ENCODE results near the gene OTOF. TPM values are rescaled to one million over a fixed set of nuclear protein-coding genes. Genes with fewer than 3 reads are reported as not detected.

The OTOF gene
- total and polyA plus RNA-seq, 8 donors: 0.07 to 0.26 (median 0.12) TPM; not detected in 1

DNA sequence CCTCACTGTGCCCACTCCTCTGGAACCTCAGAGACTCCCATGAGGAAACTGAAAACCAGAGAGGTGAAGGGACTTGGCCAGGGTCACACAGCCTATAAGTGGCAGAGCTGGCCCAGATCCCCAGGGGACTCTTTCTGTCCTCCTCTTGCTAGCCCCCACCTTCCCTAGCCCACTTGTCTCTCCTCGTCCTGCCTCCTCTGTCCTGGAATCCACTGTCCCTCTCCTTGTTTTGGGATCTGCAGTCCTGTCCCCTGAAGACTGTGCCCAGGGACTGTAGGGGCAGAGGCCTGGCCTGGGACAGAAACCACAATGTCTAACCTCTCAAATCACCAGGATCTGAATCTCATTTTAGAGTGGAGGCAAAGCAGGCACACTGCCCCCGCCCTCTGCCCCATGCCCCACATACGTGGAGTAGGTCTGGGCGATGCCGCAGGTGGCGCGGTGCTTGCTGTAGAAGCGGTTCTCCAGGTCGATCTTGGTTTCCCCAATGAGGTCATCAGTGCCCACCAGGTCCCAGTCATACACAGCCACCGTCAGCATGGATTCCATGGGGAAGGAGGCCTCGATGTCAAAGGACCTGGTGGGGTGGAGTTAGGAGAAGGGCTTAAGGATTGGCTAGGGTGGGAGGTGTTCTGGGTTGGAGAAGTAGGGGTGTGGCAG, 12.5 kb downstream of the OTOF start:
- no peak overlapping the region for H3K4me3 ChIP-seq
- no peaks in the 10 kb centered on the region for H3K9me3 ChIP-seq
- 88 to 91% methylated on average over 11 of the region's 11 CpGs for WGBS, 2 donors
- no peak for ATAC-seq
- H3K36me3 ChIP-seq: no peaks in the 10 kb centered on the region
- DNase-seq: peak in 1 of 6 donors; percentile 30
- intact Hi-C loops (cut with DNase I): no loop called here
- no peak overlapping the region for H3K27ac ChIP-seq
- no peaks in the 10 kb centered on the region for H3K4me1 ChIP-seq
- TF ChIP-seq, protein P1, sequence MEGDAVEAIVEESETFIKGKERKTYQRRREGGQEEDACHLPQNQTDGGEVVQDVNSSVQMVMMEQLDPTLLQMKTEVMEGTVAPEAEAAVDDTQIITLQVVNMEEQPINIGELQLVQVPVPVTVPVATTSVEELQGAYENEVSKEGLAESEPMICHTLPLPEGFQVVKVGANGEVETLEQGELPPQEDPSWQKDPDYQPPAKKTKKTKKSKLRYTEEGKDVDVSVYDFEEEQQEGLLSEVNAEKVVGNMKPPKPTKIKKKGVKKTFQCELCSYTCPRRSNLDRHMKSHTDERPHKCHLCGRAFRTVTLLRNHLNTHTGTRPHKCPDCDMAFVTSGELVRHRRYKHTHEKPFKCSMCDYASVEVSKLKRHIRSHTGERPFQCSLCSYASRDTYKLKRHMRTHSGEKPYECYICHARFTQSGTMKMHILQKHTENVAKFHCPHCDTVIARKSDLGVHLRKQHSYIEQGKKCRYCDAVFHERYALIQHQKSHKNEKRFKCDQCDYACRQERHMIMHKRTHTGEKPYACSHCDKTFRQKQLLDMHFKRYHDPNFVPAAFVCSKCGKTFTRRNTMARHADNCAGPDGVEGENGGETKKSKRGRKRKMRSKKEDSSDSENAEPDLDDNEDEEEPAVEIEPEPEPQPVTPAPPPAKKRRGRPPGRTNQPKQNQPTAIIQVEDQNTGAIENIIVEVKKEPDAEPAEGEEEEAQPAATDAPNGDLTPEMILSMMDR (IDR thresholded peaks at IDR 0.05): no peak
- no peaks in the 10 kb centered on the region for H3K27me3 ChIP-seq
- FAIRE-seq: no peak

DNA sequence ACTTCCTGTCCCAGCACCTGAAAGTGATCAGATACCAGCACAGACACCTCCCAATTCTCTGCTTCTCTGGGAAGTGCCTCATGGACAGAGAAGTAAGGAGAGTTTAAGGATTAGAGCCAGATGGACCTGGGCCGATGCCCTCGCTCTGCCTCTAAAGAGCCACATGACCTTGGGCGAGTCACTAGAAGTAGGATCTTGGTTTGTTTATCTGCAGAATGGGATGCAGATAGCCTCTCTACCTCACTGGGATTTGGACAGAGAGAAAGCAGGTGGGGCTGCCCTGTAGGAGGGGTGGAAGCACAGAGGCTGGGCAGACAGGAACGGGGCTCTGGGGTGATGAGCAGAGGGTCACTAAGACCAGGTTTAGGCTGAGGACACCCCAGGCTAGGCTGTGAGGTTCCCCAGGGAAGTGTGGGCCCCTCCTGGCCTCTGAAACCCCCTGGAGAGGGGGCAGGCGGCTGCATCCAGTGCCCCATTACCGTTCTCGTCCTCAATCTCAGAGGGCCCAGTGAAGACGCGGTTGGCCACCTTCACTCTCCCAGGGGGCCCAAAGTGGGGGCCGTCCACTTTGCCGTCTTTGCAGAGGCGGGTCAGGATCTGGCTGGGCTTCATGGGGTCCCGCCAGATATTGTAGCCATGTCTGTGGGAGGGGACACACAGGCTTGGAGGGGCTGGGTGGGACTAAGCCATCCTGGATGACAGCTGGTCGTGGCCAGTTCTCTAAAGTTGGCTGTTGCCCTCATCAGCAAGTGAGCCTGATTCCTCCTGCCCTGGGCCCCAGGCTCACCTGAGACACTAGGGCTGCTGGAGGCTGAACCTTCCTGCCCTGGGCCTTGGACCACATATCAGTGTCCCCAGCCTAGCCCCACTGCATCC, 13.3 kb downstream of the OTOF start:
- intact Hi-C loops (cut with DNase I): no loop called here
- H3K4me3 ChIP-seq: no peak overlapping the region
- FAIRE-seq (no peak), ATAC-seq (no peak), DNase-seq (peak in 2 of 6 donors; percentile 10 to 45)
- H3K4me1 ChIP-seq: no peaks in the 10 kb centered on the region
- 84 to 86% methylated on average over 14 of the region's 14 CpGs for WGBS, 2 donors
- no peaks in the 10 kb centered on the region for H3K36me3 ChIP-seq
- H3K27ac ChIP-seq: no peak overlapping the region
- no peaks in the 10 kb centered on the region for H3K9me3 ChIP-seq
- TF ChIP-seq, protein P1 (IDR thresholded peaks at IDR 0.05): no peak
- H3K27me3 ChIP-seq: no peaks in the 10 kb centered on the region

DNA sequence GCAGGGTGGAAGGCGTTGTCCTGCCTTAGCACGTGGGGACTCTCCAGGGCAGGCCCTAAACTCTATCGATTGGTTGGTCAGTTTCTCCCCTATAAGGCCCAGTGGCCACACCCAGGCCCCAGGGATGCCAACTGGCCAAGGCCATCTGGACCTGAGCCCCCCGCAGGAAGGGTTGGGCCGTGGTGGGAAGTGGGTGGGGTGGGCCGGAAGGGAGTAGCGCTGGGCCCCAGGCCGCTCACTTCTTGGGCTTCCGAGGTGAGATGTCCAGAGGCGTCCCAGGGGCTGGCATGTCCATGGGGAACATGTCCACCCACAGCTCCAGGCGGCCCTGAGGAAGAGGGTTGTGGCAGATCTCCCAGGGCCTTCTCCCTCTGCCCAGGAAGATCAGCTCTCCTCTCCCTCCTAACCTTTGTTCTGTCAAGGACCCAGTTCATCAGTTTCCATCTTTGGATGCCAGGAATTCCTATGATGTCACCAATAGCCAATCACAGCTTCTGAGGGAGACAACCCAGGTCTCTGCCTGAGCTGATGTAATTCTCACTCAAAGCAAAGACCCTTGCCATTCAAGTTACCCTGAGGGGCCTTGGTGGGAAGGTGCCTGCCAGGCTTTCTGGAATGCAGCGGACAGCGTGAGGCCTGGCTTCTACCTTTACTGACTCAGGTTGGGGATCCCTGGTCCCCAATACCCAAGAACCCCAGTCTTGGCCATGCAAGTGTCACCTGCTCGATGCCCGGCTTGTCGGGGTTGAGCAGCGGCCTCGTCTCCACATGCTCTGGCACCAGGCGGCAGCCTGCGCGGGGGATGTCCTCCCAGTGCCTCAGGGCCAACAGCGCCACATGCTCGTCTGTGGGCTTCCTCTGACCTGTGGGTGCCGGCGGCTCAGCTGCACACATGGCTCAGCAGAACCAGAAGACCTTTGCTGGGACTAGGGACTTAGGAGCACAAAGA, 14.4 kb downstream of the OTOF start:
- Histone ChIP-seq H3K9me3 (no peaks in the 10 kb centered on the region), H3K27me3 (no peaks in the 10 kb centered on the region), H3K27ac (no peak overlapping the region), H3K4me1 (no peaks in the 10 kb centered on the region), H3K4me3 (no peak overlapping the region), H3K36me3 (no peaks in the 10 kb centered on the region)
- FAIRE-seq (no peak), ATAC-seq (peak in 1 of 4 donors; percentile 6), DNase-seq (peak in 2 of 6 donors; percentile 13 to 49)
- TF ChIP-seq, protein P1 (IDR thresholded peaks at IDR 0.05): no peak
- intact Hi-C loops (cut with DNase I): no loop called here
- 88 to 93% methylated on average over 25 of the region's 25 CpGs for WGBS, 2 donors

DNA sequence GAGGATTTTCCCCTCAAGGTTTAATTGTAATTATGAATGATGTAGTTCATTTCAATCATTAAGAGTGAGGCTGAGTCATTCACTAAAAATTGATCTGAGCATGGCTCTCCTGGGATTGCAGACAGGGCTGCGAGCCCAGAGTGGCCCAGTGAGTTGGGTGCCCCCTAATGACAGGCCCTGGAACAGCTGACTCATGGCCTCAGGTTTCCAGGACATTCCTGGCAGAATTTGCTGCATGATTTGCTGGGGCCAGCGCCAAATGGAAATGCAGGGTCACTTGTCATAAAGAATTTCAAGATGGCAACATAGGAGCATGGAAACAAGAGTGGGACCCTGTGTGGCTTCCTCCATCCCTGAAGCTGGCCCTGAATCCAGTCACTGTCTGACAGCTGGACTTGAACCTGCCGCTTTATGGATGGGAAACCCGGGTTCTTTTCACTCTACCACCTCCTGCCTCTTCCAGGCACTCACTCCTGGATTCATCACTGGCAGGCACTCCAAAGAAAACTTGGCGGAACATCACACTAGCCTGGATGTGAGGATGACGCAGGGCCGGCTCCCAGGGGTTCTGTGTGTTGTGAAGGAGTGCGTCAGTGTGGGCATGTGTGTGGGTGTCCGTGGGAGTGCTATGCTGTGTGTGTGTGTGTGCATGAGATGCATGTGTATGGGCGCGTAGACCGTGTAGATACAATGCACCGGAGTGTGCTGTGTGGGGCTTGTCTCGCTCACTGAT, 15.2 kb downstream of the OTOF start:
- DNase-seq (peak in 5 of 6 donors; percentile 50 to 79 (median 74)), ATAC-seq (peak; percentile 85 to 97 (median 90)), FAIRE-seq (no peak)
- H3K36me3 ChIP-seq: no peaks in the 10 kb centered on the region
- H3K9me3 ChIP-seq: no peaks in the 10 kb centered on the region
- TF ChIP-seq, protein P1 (IDR thresholded peaks at IDR 0.05): peak; percentile 27 to 50 (median 36)
- no peak overlapping the region for H3K27ac ChIP-seq
- WGBS, 2 donors: 79% methylated on average over 14 of the region's 14 CpGs
- no peaks in the 10 kb centered on the region for H3K4me1 ChIP-seq
- H3K27me3 ChIP-seq: no peaks in the 10 kb centered on the region
- no peak overlapping the region for H3K4me3 ChIP-seq
- intact Hi-C loops (cut with DNase I): no loop called here

Data from pancreas (tissue), 10 donors.